OCI-LY7 (cell line): ENCODE measurements around the gene SLC35G2.

Experiments used
- CTCF ChIP-seq: fragments of 200-600 bp; sonication (generic); conservative IDR thresholded peaks from 2 replicates; pipeline ENCODE4 v1.5.1; 2014; ENCODE audit warnings: mild to moderate bottlenecking, antibody characterized with exemption, low read length, moderate library complexity, mixed read lengths
- EZH2phosphoT487 ChIP-seq: fragments of 200-600 bp; sonication (generic); IDR thresholded peaks from 2 replicates; pipeline ENCODE4 v1.6.1; 2018; ENCODE audit warnings: low read depth, borderline replicate concordance, mild to moderate bottlenecking, mixed run types, antibody characterized with exemption, low read length, moderate library complexity, mixed read lengths

- no peak for TF ChIP-seq CTCF
- no peak for TF ChIP-seq EZH2phosphoT487
Observed at GRCh38 chr3:136869282-136869681, 50.4 kb downstream of the SLC35G2 start.
